NT2/D1 (cell line): ENCODE data around the gene BANP.

ENCODE experiments used
- SUZ12 ChIP-seq: IDR thresholded peaks from 2 replicates; pipeline ENCODE4 v1.6.1; 2011; ENCODE audit not compliant: insufficient read length, insufficient read depth; ENCODE audit errors: extremely low read depth
- YY1 ChIP-seq: IDR thresholded peaks from 2 replicates; pipeline ENCODE4 v1.6.1; 2011; ENCODE audit not compliant: insufficient read length, insufficient read depth
- ZNF274 ChIP-seq: IDR thresholded peaks from 2 replicates; pipeline ENCODE4 v1.6.1; 2011; ENCODE audit warnings: mild to moderate bottlenecking, low read depth, low read length

DNA sequence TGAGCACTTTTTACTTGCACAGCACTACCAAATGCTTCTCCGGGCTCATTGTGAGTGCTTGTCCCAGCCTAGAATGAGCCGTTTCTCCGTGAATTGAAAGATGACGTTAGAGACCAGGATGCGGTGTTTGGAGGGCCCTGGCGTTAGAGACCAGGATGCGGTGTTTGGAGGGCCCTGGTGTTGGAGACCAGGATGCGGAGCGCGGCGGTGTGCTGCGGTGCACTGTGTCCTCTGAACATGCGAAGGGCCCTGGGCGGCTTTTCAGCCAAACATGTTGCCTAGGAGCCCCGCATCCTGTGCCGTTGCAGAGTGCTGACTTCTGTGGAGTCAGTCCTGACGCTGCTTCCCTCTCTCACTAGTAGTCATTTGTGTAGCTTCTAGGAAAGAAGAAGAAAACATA lies 42.7 kb downstream of the BANP start:
- TF ChIP-seq ZNF274 (no peak), SUZ12 (no peak), YY1 (no peak)
